ENCODE results near the gene OBSL1. TPM values are rescaled to one million over a fixed set of nuclear protein-coding genes. Genes with fewer than 3 reads are reported as not detected.
A peak's percentile ranks its signal among the peaks of the same experiment; 100 is the strongest.

OBSL1 gene
- total and polyA plus RNA-seq, 2 of the 4 experiments (the other 2 are of a cell fraction): 21.5 to 51.2 TPM

DNA sequence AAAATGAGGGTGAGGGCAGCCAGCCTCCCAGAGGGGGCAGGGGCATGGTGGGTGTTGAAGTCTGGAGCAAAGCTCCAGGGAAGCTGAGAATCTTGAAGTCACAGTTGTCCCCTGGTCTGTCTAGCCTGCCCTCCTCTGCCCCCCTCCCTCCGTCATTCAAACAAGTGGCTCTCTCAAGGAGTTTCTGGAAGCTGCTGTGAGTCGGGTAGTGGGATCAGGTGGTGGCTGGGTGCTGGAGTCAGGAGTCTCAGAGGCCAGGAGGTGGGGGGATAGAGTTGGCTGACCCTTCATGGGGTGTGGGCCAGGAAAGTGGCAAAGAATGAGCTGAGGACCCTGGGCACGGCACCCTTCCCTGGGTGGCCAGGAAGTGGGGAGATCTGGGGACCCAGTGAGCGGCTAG is 57.6 kb downstream of the OBSL1 start:
- POLR2A ChIA-PET (ENCODE audit: unreplicated experiment): no interaction called here

More for the DNA sequence above, 57.6 kb downstream of the OBSL1 start:
- Histone ChIP-seq H2AK5ac (ENCODE audit: low read depth, low read length) (no peak overlapping the region), H3K27me3 (ENCODE audit: control insufficient read depth, insufficient read depth, low read length) (peaks cover 78% of the 10 kb centered on the region), H4K5ac (ENCODE audit: low read depth, low read length) (no peak overlapping the region), H2BK120ac (ENCODE audit: low read depth, low read length) (no peak overlapping the region), H3K9me1 (ENCODE audit: insufficient read depth, low read length) (no peaks in the 10 kb centered on the region), H3K4me3 (ENCODE audit: insufficient read depth, low read depth, low read length) (no peak overlapping the region), H3K9ac (ENCODE audit: low read depth, low read length) (no peak overlapping the region), H2BK5ac (ENCODE audit: low read depth, low read length, poor library complexity, severe bottlenecking) (no peak overlapping the region), H3K27ac (ENCODE audit: insufficient read depth, low read length) (no peak overlapping the region), H4K8ac (ENCODE audit: low read depth in 2 of 2, low read length in 2 of 2) (no peak overlapping the region), H3K36me3 (ENCODE audit: control insufficient read depth, insufficient read depth, low read length) (no peaks in the 10 kb centered on the region), H4K91ac (ENCODE audit: insufficient read depth, low read depth, low read length) (no peak overlapping the region), H3K4me1 (ENCODE audit: control insufficient read depth, insufficient read depth, low read length) (peaks cover 8% of the 10 kb centered on the region; the same call in 1 of the 2 replicates), H3K79me1 (ENCODE audit: low read depth in 1 of 2, low read length in 2 of 2) (no peaks in the 10 kb centered on the region), H3K23ac (ENCODE audit: low read depth, low read length) (no peak overlapping the region), H3K14ac (replicated peaks; ENCODE audit: low read depth, low read length) (no peak overlapping the region), H3K4me2 (ENCODE audit: low read depth, low read length) (peak overlapping the region; percentile 52; the same call in 1 of the 2 replicates), H3K4ac (ENCODE audit: low read depth, low read length) (no peak overlapping the region), H4K20me1 (ENCODE audit: insufficient read depth, low read length) (no peaks in the 10 kb centered on the region), H2BK20ac (ENCODE audit: low read depth, low read length) (no peak overlapping the region), H3K56ac (ENCODE audit: extremely low read depth, insufficient read depth, low read length) (no peak overlapping the region), H3K18ac (ENCODE audit: low read depth, low read length) (no peak overlapping the region), H2BK15ac (ENCODE audit: low read depth, low read length) (no peak overlapping the region), H3K9me3 (ENCODE audit: control insufficient read depth, insufficient read depth, low read length) (no peaks in the 10 kb centered on the region), H2AFZ (replicated peaks; ENCODE audit: low read length, poor library complexity) (no peak overlapping the region), H2AK9ac (replicated peaks; ENCODE audit: low read depth, low read length, poor library complexity) (no peak overlapping the region)
- WGBS, 2 experiments (ENCODE audit: extremely low coverage in 2 of 2, insufficient read length in 1 of 2): 0% methylated on average over 1 of the region's 4 CpGs; no CpG with 5 or more reads in 1 of the 2 experiments
- DNase-seq (no peak), ATAC-seq (ENCODE audit: low read depth) (no peak)
- CTCF ChIA-PET: interaction anchor here (1.5 kb wide), 1 partner anchor 111 kb away, joined by 5 read pairs; no protein-coding TSS in a partner anchor
- intact Hi-C loops (cut with micrococcal nuclease): no loop called here
- in situ Hi-C loops (cut with MboI; ENCODE audit: low sequenced_read_pairs): no loop called here
- BruUV-seq (replicated peaks): no TSS peak
- TF ChIP-seq FOS (IDR thresholded peaks at IDR 0.05; ENCODE audit: low read depth, low read length) (no peak), MXI1 (IDR thresholded peaks at IDR 0.05; ENCODE audit: borderline replicate concordance, low read depth, low read length) (no peak), MAFK (IDR thresholded peaks at IDR 0.05; ENCODE audit: low read depth, low read length) (no peak), POLR2A (IDR thresholded peaks at IDR 0.05; ENCODE audit: low read depth, low read length) (no peak), NFE2L2 (IDR thresholded peaks at IDR 0.05; ENCODE audit: low read depth, low read length) (no peak), CEBPB (IDR thresholded peaks at IDR 0.05; ENCODE audit: low read depth, low read length) (no peak)
- TF ChIP-seq, protein P1, sequence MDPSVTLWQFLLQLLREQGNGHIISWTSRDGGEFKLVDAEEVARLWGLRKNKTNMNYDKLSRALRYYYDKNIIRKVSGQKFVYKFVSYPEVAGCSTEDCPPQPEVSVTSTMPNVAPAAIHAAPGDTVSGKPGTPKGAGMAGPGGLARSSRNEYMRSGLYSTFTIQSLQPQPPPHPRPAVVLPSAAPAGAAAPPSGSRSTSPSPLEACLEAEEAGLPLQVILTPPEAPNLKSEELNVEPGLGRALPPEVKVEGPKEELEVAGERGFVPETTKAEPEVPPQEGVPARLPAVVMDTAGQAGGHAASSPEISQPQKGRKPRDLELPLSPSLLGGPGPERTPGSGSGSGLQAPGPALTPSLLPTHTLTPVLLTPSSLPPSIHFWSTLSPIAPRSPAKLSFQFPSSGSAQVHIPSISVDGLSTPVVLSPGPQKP (IDR thresholded peaks at IDR 0.05; ENCODE audit: borderline replicate concordance, low read depth, low read length): no peak
- TF ChIP-seq, protein P2, sequence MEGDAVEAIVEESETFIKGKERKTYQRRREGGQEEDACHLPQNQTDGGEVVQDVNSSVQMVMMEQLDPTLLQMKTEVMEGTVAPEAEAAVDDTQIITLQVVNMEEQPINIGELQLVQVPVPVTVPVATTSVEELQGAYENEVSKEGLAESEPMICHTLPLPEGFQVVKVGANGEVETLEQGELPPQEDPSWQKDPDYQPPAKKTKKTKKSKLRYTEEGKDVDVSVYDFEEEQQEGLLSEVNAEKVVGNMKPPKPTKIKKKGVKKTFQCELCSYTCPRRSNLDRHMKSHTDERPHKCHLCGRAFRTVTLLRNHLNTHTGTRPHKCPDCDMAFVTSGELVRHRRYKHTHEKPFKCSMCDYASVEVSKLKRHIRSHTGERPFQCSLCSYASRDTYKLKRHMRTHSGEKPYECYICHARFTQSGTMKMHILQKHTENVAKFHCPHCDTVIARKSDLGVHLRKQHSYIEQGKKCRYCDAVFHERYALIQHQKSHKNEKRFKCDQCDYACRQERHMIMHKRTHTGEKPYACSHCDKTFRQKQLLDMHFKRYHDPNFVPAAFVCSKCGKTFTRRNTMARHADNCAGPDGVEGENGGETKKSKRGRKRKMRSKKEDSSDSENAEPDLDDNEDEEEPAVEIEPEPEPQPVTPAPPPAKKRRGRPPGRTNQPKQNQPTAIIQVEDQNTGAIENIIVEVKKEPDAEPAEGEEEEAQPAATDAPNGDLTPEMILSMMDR (conservative IDR thresholded peaks at IDR 0.05; ENCODE audit: low read depth, low read length): no peak
- TF ChIP-seq, protein P3, sequence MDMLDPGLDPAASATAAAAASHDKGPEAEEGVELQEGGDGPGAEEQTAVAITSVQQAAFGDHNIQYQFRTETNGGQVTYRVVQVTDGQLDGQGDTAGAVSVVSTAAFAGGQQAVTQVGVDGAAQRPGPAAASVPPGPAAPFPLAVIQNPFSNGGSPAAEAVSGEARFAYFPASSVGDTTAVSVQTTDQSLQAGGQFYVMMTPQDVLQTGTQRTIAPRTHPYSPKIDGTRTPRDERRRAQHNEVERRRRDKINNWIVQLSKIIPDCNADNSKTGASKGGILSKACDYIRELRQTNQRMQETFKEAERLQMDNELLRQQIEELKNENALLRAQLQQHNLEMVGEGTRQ (IDR thresholded peaks at IDR 0.05; ENCODE audit: low read depth, low read length): no peak
- dilution Hi-C loops (cut with HindIII; ENCODE audit: low sequenced_read_pairs, unreplicated experiment): no loop called here
